ENCODE data around the gene FBXO28. TPM values are rescaled to one million over a fixed set of nuclear protein-coding genes. Genes with fewer than 3 reads are reported as not detected.
"Not testable (repeated sequence)": the region's sequence is repeated elsewhere in the genome, so short reads cannot be mapped to it uniquely, and the experiment has no call there.

The FBXO28 gene
- total RNA-seq, 2 donors from 2014 or later, result 33.2 to 40.1 TPM

- Histone ChIP-seq H3K9ac (ENCODE audit: extremely low read depth, low read length, poor library complexity, severe bottlenecking) (no peak overlapping the region), H3K27ac (ENCODE audit: low read depth, low read length) (no peak overlapping the region), H3K36me3 (ENCODE audit: control insufficient read depth, insufficient read depth, low read length) (no peaks in the 10 kb centered on the region), H3K27me3 (ENCODE audit: control insufficient read depth, insufficient read depth, low read length, poor library complexity, severe bottlenecking) (no peaks in the 10 kb centered on the region), H3K4me3 (ENCODE audit: low read length) (no peak overlapping the region), H3K4me1 (ENCODE audit: control insufficient read depth, insufficient read depth, low read length) (no peaks in the 10 kb centered on the region), H3K9me3 (ENCODE audit: control insufficient read depth, low read length) (no peaks in the 10 kb centered on the region)
- WGBS, 2 experiments (ENCODE audit: insufficient coverage in 1 of 2, insufficient read length in 1 of 2), result 53 to 61% methylated on average over 5 to 7 of the region's 8 CpGs
- DNase-seq, result peak; percentile 87
- no peak for TF ChIP-seq CTCF (conservative IDR thresholded peaks at IDR 0.05)
- Mint-ChIP-seq H3K27ac (peak overlapping the region; percentile 84), H3K4me3 (no peak overlapping the region), H3K27me3 (ENCODE audit: insufficient read depth) (no peaks in the 10 kb centered on the region), H3K4me1 (peaks cover 19% of the 10 kb centered on the region), H3K36me3 (ENCODE audit: low read depth) (no peaks in the 10 kb centered on the region), H3K9me3 (no peaks in the 10 kb centered on the region)
These were observed 89.5 kb downstream of the FBXO28 start for GRCh38 chr1:224203243-224204016.

GRCh38 chr1:224205438-224205840 is 91.5 kb downstream of the FBXO28 start:
- Mint-ChIP-seq H3K27me3 (ENCODE audit: insufficient read depth) (no peaks in the 10 kb centered on the region), H3K4me1 (peaks cover 21% of the 10 kb centered on the region), H3K36me3 (ENCODE audit: low read depth) (no peaks in the 10 kb centered on the region), H3K4me3 (no peak overlapping the region), H3K9me3 (no peaks in the 10 kb centered on the region), H3K27ac (no peak overlapping the region)
- Histone ChIP-seq H3K36me3 (ENCODE audit: control insufficient read depth, insufficient read depth, low read length) (no peaks in the 10 kb centered on the region), H3K9me3 (ENCODE audit: control insufficient read depth, low read length) (no peaks in the 10 kb centered on the region), H3K27me3 (ENCODE audit: control insufficient read depth, insufficient read depth, low read length, poor library complexity, severe bottlenecking) (no peaks in the 10 kb centered on the region), H3K4me3 (ENCODE audit: low read length) (no peak overlapping the region), H3K27ac (ENCODE audit: low read depth, low read length) (no peak overlapping the region), H3K4me1 (ENCODE audit: control insufficient read depth, insufficient read depth, low read length) (no peaks in the 10 kb centered on the region), H3K9ac (ENCODE audit: extremely low read depth, low read length, poor library complexity, severe bottlenecking) (no peak overlapping the region)
- no peak for TF ChIP-seq CTCF (conservative IDR thresholded peaks at IDR 0.05)
- 81 to 86% methylated on average over 1 to 4 of the region's 4 CpGs for WGBS, 2 experiments (ENCODE audit: insufficient coverage in 1 of 2, insufficient read length in 1 of 2)
- DNase-seq, result no peak

GRCh38 chr1:224205931-224206538 is 92.1 kb downstream of the FBXO28 start:
- not testable (repeated sequence) for H3K27ac ChIP-seq (ENCODE audit: low read depth, low read length); H3K9me3 Mint-ChIP-seq; H3K27me3 Mint-ChIP-seq (ENCODE audit: insufficient read depth); H3K4me3 ChIP-seq (ENCODE audit: low read length); H3K36me3 Mint-ChIP-seq (ENCODE audit: low read depth); H3K36me3 ChIP-seq (ENCODE audit: control insufficient read depth, insufficient read depth, low read length); H3K4me1 ChIP-seq (ENCODE audit: control insufficient read depth, insufficient read depth, low read length); H3K27me3 ChIP-seq (ENCODE audit: control insufficient read depth, insufficient read depth, low read length, poor library complexity, severe bottlenecking); H3K9ac ChIP-seq (ENCODE audit: extremely low read depth, low read length, poor library complexity, severe bottlenecking); H3K27ac Mint-ChIP-seq; DNase-seq; H3K9me3 ChIP-seq (ENCODE audit: control insufficient read depth, low read length); H3K4me3 Mint-ChIP-seq
- WGBS, 2 experiments (ENCODE audit: insufficient coverage in 1 of 2, insufficient read length in 1 of 2), result 85 to 86% methylated on average over 7 to 10 of the region's 10 CpGs
- peaks cover 21% of the 10 kb centered on the region for H3K4me1 Mint-ChIP-seq
